Peyer's patch (tissue), 4 donors: ENCODE measurements around the gene RTN4RL1.

ENCODE experiments used
- POLR2A ChIP-seq, 2 donors: fragments of 450-650 bp; IDR thresholded peaks; one replicate each; pipeline ENCODE4 v1.5.1; 2017; ENCODE audit warnings: antibody characterized with exemption in 2 of 2, mild to moderate bottlenecking in 2 of 2, moderate library complexity in 2 of 2
- TF ChIP-seq, protein P1 (sequence below), 6 experiments: fragments of 450-650 bp in 4 of 6; fragments of 200-600 bp in 2 of 6; sonication (generic) in 1 of 6; IDR thresholded peaks; one replicate each; pipeline ENCODE4 v1.5.1; 2017 to 2019; ENCODE audit warnings: antibody characterized with exemption in 6 of 6, mild to moderate bottlenecking in 3 of 6, moderate library complexity in 1 of 6

DNA sequence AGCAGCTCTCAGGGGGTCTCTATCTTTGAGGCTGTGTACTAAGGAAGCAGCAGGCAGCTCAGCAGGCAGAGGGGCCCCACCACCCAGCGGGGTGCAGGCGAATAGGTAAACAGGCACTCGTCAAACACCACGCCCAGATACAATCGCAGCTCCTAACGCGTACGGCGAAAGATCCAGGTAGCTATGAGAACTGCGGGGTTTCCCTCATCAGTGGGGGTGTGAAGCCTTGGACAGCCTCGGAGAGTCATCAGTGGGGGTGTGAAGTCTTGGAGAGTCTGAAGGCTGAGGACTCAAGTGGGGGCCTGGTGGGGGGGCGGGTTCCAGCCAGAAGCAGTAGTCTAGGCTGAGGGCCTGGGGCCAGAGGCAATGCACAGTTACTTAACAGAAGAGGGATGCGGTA lies 69.0 kb downstream of the RTN4RL1 start:
- TF ChIP-seq, protein P1, sequence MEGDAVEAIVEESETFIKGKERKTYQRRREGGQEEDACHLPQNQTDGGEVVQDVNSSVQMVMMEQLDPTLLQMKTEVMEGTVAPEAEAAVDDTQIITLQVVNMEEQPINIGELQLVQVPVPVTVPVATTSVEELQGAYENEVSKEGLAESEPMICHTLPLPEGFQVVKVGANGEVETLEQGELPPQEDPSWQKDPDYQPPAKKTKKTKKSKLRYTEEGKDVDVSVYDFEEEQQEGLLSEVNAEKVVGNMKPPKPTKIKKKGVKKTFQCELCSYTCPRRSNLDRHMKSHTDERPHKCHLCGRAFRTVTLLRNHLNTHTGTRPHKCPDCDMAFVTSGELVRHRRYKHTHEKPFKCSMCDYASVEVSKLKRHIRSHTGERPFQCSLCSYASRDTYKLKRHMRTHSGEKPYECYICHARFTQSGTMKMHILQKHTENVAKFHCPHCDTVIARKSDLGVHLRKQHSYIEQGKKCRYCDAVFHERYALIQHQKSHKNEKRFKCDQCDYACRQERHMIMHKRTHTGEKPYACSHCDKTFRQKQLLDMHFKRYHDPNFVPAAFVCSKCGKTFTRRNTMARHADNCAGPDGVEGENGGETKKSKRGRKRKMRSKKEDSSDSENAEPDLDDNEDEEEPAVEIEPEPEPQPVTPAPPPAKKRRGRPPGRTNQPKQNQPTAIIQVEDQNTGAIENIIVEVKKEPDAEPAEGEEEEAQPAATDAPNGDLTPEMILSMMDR (IDR thresholded peaks at IDR 0.05), result no peak
- TF ChIP-seq POLR2A (IDR thresholded peaks at IDR 0.05), result no peak
